OCI-LY7 (cell line): ENCODE data around the gene C14orf93. TPM values are rescaled to one million over a fixed set of nuclear protein-coding genes. Genes with fewer than 3 reads are reported as not detected.

ENCODE experiments used
- BruUV-seq: library from RNA; stranded (reverse); fragments of 400-500 nt; replicated peaks from 2 replicates; lab custom pipeline; 2021; lab: Mats Ljungman, UMichigan
- CTCF ChIA-PET: fragments of 300-600 bp; sonication (Branson Sonifier 250); formaldehyde crosslinking; loops from one replicate; lab custom pipeline; 2022; ENCODE audit warnings: antibody characterized with exemption; ENCODE audit not compliant: unreplicated experiment; lab: Charles Lee
- POLR2A ChIA-PET: fragments of 300-600 bp; sonication (Branson Sonifier 250); formaldehyde crosslinking; loops from one replicate; lab custom pipeline; 2022; ENCODE audit warnings: antibody characterized with exemption; lab: Charles Lee
- DNase-seq: peaks from one replicate; pipeline ENCODE4 v3.0.0-alpha.2; 2015; ENCODE audit warnings: low spot score
- H2AFZ ChIP-seq: fragments of 200-600 bp; sonication (generic), shearing (Covaris generic); 2 replicates; pipeline ENCODE4 v1.6.1; 2014; ENCODE audit warnings: mild to moderate bottlenecking, antibody characterized with exemption, low read length, moderate library complexity
- H3K27ac ChIP-seq: fragments of 200-600 bp; sonication (generic); 2 replicates; pipeline ENCODE4 v1.5.1; 2014; ENCODE audit warnings: mixed run types, low read depth, mild to moderate bottlenecking, moderate library complexity, low read length, inconsistent platforms; ENCODE audit not compliant: poor library complexity, severe bottlenecking
- H3K36me3 ChIP-seq: fragments of 200-600 bp; sonication (generic); 2 replicates; pipeline ENCODE4 v1.6.1; 2014; ENCODE audit warnings: mild to moderate bottlenecking, antibody characterized with exemption, low read length, moderate library complexity, mixed read lengths; ENCODE audit not compliant: insufficient read depth
- H3K4me1 ChIP-seq: fragments of 200-600 bp; sonication (generic); 2 replicates; pipeline ENCODE4 v1.5.1; 2014; ENCODE audit warnings: mild to moderate bottlenecking, low read length; ENCODE audit not compliant: insufficient read depth, poor library complexity, severe bottlenecking
- H3K4me2 ChIP-seq: fragments of 200-600 bp; sonication (generic); 2 replicates; pipeline ENCODE4 v1.6.1; 2014; ENCODE audit warnings: mild to moderate bottlenecking, low read length
- H3K4me3 ChIP-seq: fragments of 200-600 bp; sonication (generic); 2 replicates; pipeline ENCODE4 v1.5.1; 2014; ENCODE audit warnings: mild to moderate bottlenecking, low read depth, low read length; ENCODE audit not compliant: poor library complexity, severe bottlenecking
- H3K79me2 ChIP-seq: fragments of 200-600 bp; sonication (generic); 2 replicates; pipeline ENCODE4 v1.6.1; 2016; ENCODE audit warnings: low read depth, mild to moderate bottlenecking, low read length, moderate library complexity, mixed read lengths; ENCODE audit not compliant: insufficient read depth
- H3K9me2 ChIP-seq: fragments of 200-600 bp; sonication (generic); 2 replicates; pipeline ENCODE4 v1.6.1; 2016; ENCODE audit warnings: mild to moderate bottlenecking, low read length, mixed read lengths; ENCODE audit not compliant: insufficient read depth
- H3K9me3 ChIP-seq: fragments of 200-600 bp; sonication (generic); 2 replicates; pipeline ENCODE4 v1.6.1; 2014; ENCODE audit warnings: mild to moderate bottlenecking, mixed run types, low read length, mixed read lengths
- H4K20me1 ChIP-seq: fragments of 200-600 bp; sonication (generic); 2 replicates; pipeline ENCODE4 v1.6.1; 2014; ENCODE audit warnings: mild to moderate bottlenecking, antibody characterized with exemption, low read length, moderate library complexity, mixed read lengths; ENCODE audit not compliant: insufficient read depth
- CTCF ChIP-seq: fragments of 200-600 bp; sonication (generic); conservative IDR thresholded peaks from 2 replicates; pipeline ENCODE4 v1.5.1; 2014; ENCODE audit warnings: mild to moderate bottlenecking, antibody characterized with exemption, low read length, moderate library complexity, mixed read lengths
- EZH2phosphoT487 ChIP-seq: fragments of 200-600 bp; sonication (generic); IDR thresholded peaks from 2 replicates; pipeline ENCODE4 v1.6.1; 2018; ENCODE audit warnings: low read depth, borderline replicate concordance, mild to moderate bottlenecking, mixed run types, antibody characterized with exemption, low read length, moderate library complexity, mixed read lengths
- intact Hi-C: fragments of 100-400 bp; cut with micrococcal nuclease; formaldehyde crosslinking; loops from one replicate; pipeline ENCODE4 v1.10.0; 2022; ENCODE audit not compliant: unreplicated experiment
- total RNA-seq, 2 experiments: library from RNA; depleted of rRNA in 1 of 2; stranded (reverse); fragments of >200 nt in 1 of 2; shearing (Covaris generic) in 1 of 2; gene quantifications; 2 replicates each; pipeline ENCODE4 v1.2.3, GENCODE V29; 2014 to 2022

The C14orf93 gene
- total RNA-seq, 2 experiments from 2014 or later: 15.2 to 17.9 TPM

- Histone ChIP-seq H3K4me2 (no peak overlapping the region), H3K79me2 (no peaks in the 10 kb centered on the region), H3K36me3 (no peaks in the 10 kb centered on the region), H3K9me3 (no peaks in the 10 kb centered on the region), H3K4me1 (peaks cover 4% of the 10 kb centered on the region), H3K9me2 (no peaks in the 10 kb centered on the region), H3K27ac (no peak overlapping the region), H4K20me1 (no peaks in the 10 kb centered on the region), H3K4me3 (no peak overlapping the region), H2AFZ (no peak overlapping the region)
- no peak for TF ChIP-seq CTCF
- TF ChIP-seq EZH2phosphoT487: no peak
- intact Hi-C loops: no loop called here
- no TSS peak for BruUV-seq
- no peak for DNase-seq
- ChIA-PET CTCF (interaction anchor here (0.7 kb wide), 1 partner anchor 56 kb away, joined by 3 read pairs; no protein-coding TSS in a partner anchor), POLR2A (interaction anchor here (1.7 kb wide), 1 partner anchor 9 kb away, joined by 7 read pairs; no protein-coding TSS in a partner anchor)
These were observed 12.1 kb downstream of the C14orf93 start for GRCh38 chr14:22997676-22998323.

GRCh38 chr14:22996768-22997654, 12.9 kb downstream of the C14orf93 start:
- CTCF ChIA-PET: interaction anchor here (0.5 to 1.1 kb wide), 2 partner anchors 10 to 327 kb away, joined by 3 to 4 read pairs; no protein-coding TSS in a partner anchor
- Histone ChIP-seq H3K36me3 (no peaks in the 10 kb centered on the region), H3K79me2 (no peaks in the 10 kb centered on the region), H3K9me2 (no peaks in the 10 kb centered on the region), H3K27ac (no peak overlapping the region), H2AFZ (no peak overlapping the region), H3K4me1 (peaks cover 4% of the 10 kb centered on the region), H3K4me2 (no peak overlapping the region), H4K20me1 (no peaks in the 10 kb centered on the region), H3K9me3 (no peaks in the 10 kb centered on the region), H3K4me3 (no peak overlapping the region)
- intact Hi-C loops: no loop called here
- BruUV-seq: no TSS peak
- DNase-seq: no peak
- no peak for TF ChIP-seq CTCF
- POLR2A ChIA-PET: interaction anchor here (0.7 to 3.1 kb wide), 3 partner anchors 10 to 121 kb away, joined by 3 to 41 read pairs (median 7); no protein-coding TSS in a partner anchor
